ENCODE measurements around the gene IKBKG.

IKBKG gene

DNA sequence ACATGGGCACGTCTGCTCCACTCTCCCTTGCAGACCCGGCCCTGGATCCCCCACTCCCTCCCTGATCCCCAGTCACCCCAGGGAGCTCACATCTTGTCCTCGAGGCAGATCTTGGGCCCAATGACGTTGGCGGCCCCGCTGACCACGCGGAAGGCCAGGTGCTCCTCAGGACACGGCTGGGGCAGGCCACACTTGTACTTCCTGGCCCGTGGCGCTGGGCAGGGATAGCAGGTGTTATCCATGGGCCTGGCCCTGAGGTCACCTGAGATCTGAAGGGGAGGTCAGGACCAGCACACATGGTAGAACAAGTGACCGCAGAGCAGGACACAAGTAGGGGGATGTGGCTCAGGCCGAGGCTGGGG is 39.1 kb upstream of the IKBKG start:
- DNase-seq (ENCODE audit: low spot score): no peak
- Histone ChIP-seq H3K27ac (no peak overlapping the region), H3K4me3 (no peak overlapping the region)
- TF ChIP-seq, protein P1, sequence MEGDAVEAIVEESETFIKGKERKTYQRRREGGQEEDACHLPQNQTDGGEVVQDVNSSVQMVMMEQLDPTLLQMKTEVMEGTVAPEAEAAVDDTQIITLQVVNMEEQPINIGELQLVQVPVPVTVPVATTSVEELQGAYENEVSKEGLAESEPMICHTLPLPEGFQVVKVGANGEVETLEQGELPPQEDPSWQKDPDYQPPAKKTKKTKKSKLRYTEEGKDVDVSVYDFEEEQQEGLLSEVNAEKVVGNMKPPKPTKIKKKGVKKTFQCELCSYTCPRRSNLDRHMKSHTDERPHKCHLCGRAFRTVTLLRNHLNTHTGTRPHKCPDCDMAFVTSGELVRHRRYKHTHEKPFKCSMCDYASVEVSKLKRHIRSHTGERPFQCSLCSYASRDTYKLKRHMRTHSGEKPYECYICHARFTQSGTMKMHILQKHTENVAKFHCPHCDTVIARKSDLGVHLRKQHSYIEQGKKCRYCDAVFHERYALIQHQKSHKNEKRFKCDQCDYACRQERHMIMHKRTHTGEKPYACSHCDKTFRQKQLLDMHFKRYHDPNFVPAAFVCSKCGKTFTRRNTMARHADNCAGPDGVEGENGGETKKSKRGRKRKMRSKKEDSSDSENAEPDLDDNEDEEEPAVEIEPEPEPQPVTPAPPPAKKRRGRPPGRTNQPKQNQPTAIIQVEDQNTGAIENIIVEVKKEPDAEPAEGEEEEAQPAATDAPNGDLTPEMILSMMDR (IDR thresholded peaks at IDR 0.05): no peak

DNA sequence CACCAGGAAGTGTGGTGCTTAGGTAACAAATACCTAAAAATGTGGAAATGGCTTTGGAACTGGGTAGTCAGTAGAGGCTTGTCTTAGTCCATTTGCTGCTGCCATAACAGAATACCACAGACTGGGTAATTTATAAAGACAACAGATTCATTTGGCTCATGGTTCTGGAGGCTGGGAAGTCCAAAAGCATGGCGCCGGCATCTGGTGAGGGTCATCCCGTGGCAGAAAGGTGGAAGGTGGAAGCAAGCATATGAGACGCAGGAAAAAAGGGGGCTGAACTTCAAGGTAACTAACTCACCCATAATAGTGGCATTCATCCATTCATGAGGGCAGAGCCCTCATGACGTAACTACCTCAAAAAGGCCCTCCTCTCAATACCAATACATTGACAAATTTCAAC is 38.0 kb upstream of the IKBKG start:
- DNase-seq (ENCODE audit: low spot score): no peak
- Histone ChIP-seq H3K4me3 (no peak overlapping the region), H3K27ac (no peak overlapping the region)
- TF ChIP-seq, protein P1 (IDR thresholded peaks at IDR 0.05): no peak

DNA sequence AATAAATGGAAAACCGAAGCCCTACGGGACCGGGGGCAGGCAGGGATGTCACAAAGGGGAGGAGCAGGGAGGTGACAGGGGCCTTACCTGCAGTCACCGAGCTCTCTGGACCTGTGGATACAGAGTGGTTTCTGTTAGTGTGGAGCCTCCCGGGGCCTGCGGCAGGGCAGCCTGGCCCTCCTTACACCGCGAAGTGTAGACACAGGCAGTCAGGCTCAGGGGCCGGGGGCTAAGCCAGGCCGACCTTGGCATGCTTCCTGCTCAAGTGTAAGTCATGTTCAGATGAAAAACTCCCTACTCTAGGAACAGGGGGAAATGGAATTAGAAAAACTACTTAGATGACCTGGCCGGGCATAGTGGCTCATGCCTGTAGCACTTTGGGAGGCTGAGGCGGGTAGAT is 35.7 kb upstream of the IKBKG start:
- H3K27ac ChIP-seq: no peak overlapping the region
- DNase-seq (ENCODE audit: low spot score): no peak
- TF ChIP-seq, protein P1 (IDR thresholded peaks at IDR 0.05): no peak

DNA sequence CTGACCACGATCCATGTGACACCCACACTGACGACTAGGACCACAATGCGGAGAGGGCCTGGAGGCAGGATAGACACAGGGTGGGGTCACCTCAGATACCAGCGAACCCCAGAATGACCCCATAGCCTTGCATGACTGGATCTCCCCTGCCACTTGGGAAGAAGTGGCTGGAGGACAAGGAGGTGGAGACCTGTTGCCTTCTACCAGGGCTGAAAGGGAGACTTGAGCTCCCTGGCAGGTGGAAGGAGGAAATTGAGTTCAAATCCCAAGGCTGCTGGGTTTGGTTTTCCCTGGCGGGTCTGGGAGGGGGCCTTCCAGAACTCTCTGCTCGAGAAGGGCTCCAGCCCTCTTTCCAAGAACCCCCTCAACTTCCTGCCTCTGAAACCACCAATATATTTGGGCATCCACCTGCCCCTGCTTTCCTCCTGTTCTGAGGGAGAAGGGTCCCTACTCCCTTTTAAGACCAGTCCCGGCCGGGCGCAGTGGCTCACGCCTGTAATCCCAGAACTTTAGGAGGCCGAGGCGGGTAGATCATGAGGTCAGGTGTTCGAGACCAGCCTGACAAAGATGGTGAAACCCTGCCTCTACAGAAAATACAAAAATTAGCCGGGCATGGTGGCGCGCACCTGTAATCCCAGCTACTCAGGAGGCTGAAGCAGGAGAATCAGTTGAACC is 34.4 kb upstream of the IKBKG start:
- Histone ChIP-seq H3K4me3 (no peak overlapping the region), H3K27ac (no peak overlapping the region)
- DNase-seq (ENCODE audit: low spot score): no peak
- TF ChIP-seq, protein P1 (IDR thresholded peaks at IDR 0.05): no peak

More for the DNA sequence above, 35.7 kb upstream of the IKBKG start:
- H3K4me3 ChIP-seq: no peak overlapping the region

- TF ChIP-seq, protein P1 (IDR thresholded peaks at IDR 0.05): no peak
- DNase-seq (ENCODE audit: low spot score): no peak
- Histone ChIP-seq H3K27ac (no peak overlapping the region), H3K4me3 (no peak overlapping the region)
Observed at GRCh38 chrX:154513716-154514115, 33.7 kb upstream of the IKBKG start.

DNA sequence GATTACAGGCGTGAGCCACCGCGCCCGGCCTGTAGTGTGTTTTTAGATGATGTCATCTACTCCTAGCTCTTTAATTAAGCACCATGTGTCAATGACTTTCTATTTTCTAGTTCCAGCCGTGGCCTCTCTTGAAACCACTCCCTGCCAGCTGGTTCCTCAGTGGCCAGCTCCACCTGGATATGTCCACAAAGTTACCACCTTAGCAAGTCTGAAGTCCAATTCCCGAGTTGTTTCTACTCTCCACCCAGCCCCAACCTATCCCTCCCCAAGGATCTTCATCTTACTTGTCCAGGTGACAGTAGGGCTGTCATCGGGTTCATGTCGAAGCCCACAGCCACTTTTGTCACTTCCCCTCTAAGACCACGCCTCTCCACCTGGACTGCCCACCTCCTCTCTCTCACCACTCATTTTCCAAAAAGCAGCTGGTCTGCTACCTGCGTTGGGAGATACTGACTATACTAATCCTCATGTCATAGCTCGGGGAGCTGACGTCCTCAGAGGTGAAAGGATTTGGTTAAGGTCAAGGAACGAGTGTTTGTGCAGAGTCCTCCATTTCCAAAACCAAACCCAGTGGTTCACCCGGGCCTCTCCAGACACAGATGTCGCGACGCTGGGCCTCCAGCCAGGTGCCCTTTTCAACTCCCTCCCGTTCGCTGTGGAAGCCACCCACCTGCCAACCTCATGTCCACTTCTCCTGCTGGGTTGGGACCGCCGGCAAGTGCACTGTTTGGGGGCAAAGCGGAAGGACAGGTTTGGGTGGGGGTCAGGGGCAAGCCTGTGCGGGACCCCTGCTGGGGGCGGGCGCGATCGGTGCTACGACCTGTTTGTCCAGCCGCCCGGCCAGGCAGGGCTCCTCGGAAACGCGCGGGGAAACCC is 32.1 kb upstream of the IKBKG start:
- peak overlapping the region; percentile 48 to 90 for H3K27ac ChIP-seq
- TF ChIP-seq, protein P1 (IDR thresholded peaks at IDR 0.05): no peak
- peak overlapping the region; percentile 78 for H3K4me3 ChIP-seq
- DNase-seq (ENCODE audit: low spot score): no peak
